K562 (cell line): ENCODE results near the gene MPST. TPM values are rescaled to one million over a fixed set of nuclear protein-coding genes. Genes with fewer than 3 reads are reported as not detected.
A peak's percentile ranks its signal among the peaks of the same experiment; 100 is the strongest.

Experiments used
- ATAC-seq: fragments of 200-7000 bp; cut with Tn5 transposase; 3 replicates; pipeline ENCODE4 v1.9.1; 2020; ENCODE audit warnings: moderate library complexity
- BruUV-seq: library from RNA; stranded (reverse); fragments of 400-500 nt; replicated peaks from 2 replicates; lab custom pipeline; 2021; lab: Mats Ljungman, UMichigan
- CTCF ChIA-PET: fragments of 300-600 bp; formaldehyde crosslinking; extraction: SDS; loops from one replicate; lab custom pipeline; 2021; ENCODE audit warnings: low intra/inter-chr PET ratio; lab: Yijun Ruan, JAX
- POLR2A ChIA-PET: fragments of 300-600, 350-650 bp; sonication (Branson Sonifier 250); formaldehyde crosslinking; extraction: SDS; loops from one replicate; lab custom pipeline; 2021; ENCODE audit warnings: antibody characterized with exemption, inconsistent platforms; lab: Yijun Ruan, JAX
- DNase-seq, 4 experiments: peaks; one replicate each; pipeline versions ENCODE4 v3.0.0 to v3.0.0-alpha.2; 2011 to 2018; ENCODE audit warnings: low spot score in 3 of 4, mixed read lengths in 3 of 4; ENCODE audit errors: extremely low read depth in 1 of 4
- FAIRE-seq: peaks from 2 replicates; lab custom pipeline; 2011; peaks lifted over from hg19 to GRCh38; lab: Jason Lieb, UNC
- H2AFZ ChIP-seq: 2 replicates; pipeline ENCODE4 v1.6.0; 2011; ENCODE audit warnings: low read depth, low read length, control low read depth, inconsistent platforms
- H3K27ac ChIP-seq: fragments of 200-600 bp; 3 replicates; pipeline ENCODE4 v1.8.0; 2011; ENCODE audit warnings: low read depth, mild to moderate bottlenecking, control low read depth, inconsistent platforms, low read length, moderate library complexity, mixed read lengths; ENCODE audit errors: extremely low read depth
- H3K27me3 ChIP-seq, 2 experiments: fragments of 300-600 bp in 1 of 2; 2 replicates in 1 of 2; 3 replicates in 1 of 2; pipeline versions ENCODE4 v1.6.0 to v1.8.0; 2011; ENCODE audit warnings: inconsistent platforms in 2 of 2, low read length in 2 of 2, mild to moderate bottlenecking in 1 of 2, mixed read lengths in 1 of 2, moderate library complexity in 1 of 2; ENCODE audit not compliant: control insufficient read depth in 2 of 2, insufficient read depth in 2 of 2
- H3K36me3 ChIP-seq: fragments of 300-600 bp; 3 replicates; pipeline ENCODE4 v1.8.0; 2011; ENCODE audit warnings: mild to moderate bottlenecking, low read length, inconsistent platforms; ENCODE audit not compliant: control insufficient read depth, insufficient read depth
- H3K4me1 ChIP-seq, 2 experiments: fragments of 200-600 bp in 1 of 2; replicated peaks in 1 of 2; 2 replicates in 1 of 2; 3 replicates in 1 of 2; pipeline versions ENCODE4 v1.5.1 to v1.8.0; 2011; ENCODE audit warnings: inconsistent platforms in 2 of 2, low read length in 2 of 2, mild to moderate bottlenecking in 1 of 2, mixed read lengths in 1 of 2, moderate library complexity in 1 of 2; ENCODE audit not compliant: control insufficient read depth in 2 of 2, insufficient read depth in 2 of 2
- H3K4me2 ChIP-seq: 2 replicates; pipeline ENCODE4 v1.6.1; 2011; ENCODE audit warnings: low read length, control low read depth, inconsistent platforms, mixed read lengths; ENCODE audit not compliant: insufficient read depth
- H3K4me3 ChIP-seq: fragments of 200-600 bp; sonication (generic), shearing (Covaris generic); 2 replicates; pipeline ENCODE4 v1.5.1; 2016; ENCODE audit warnings: control low read depth, inconsistent platforms
- H3K79me2 ChIP-seq: fragments of 200-600 bp; 3 replicates; pipeline ENCODE4 v1.8.0; 2011; ENCODE audit warnings: low read length, inconsistent platforms; ENCODE audit not compliant: control insufficient read depth, insufficient read depth
- H3K9ac ChIP-seq, 2 experiments: 2 replicates each; pipeline versions ENCODE4 v1.6.0 to v1.6.1; 2011; ENCODE audit warnings: low read depth in 2 of 2, low read length in 2 of 2, control low read depth in 1 of 2, inconsistent platforms in 1 of 2, mild to moderate bottlenecking in 1 of 2, mixed read lengths in 1 of 2; ENCODE audit not compliant: insufficient read depth in 1 of 2
- H3K9me1 ChIP-seq: one replicate; pipeline ENCODE4 v1.6.0; 2011; ENCODE audit warnings: inconsistent platforms, mild to moderate bottlenecking, low read length, moderate library complexity; ENCODE audit not compliant: control insufficient read depth, insufficient read depth
- H3K9me3 ChIP-seq: replicated peaks from 2 replicates; pipeline ENCODE4 v1.5.1; 2011; ENCODE audit warnings: low read depth, low read length, inconsistent platforms; ENCODE audit not compliant: control insufficient read depth, insufficient read depth
- H4K20me1 ChIP-seq: replicated peaks from 2 replicates; pipeline ENCODE4 v1.6.1; 2011; ENCODE audit warnings: low read length, inconsistent platforms, mixed read lengths; ENCODE audit not compliant: control insufficient read depth, insufficient read depth
- BCL6 ChIP-seq: fragments of 250-450 bp; sonication (Bioruptor Pico); IDR thresholded peaks from 2 replicates; pipeline ENCODE4 v1.4.0; 2020
- E2F6 ChIP-seq, 2 experiments: IDR thresholded peaks; 2 replicates each; pipeline ENCODE4 v1.6.1; 2011; ENCODE audit warnings: borderline replicate concordance in 1 of 2, control low read depth in 1 of 2, low read depth in 1 of 2, low read length in 1 of 2, mild to moderate bottlenecking in 1 of 2, mixed read lengths in 1 of 2, moderate library complexity in 1 of 2; ENCODE audit not compliant: insufficient read depth in 1 of 2, insufficient read length in 1 of 2, poor library complexity in 1 of 2, severe bottlenecking in 1 of 2; ENCODE audit errors: extremely low read depth in 1 of 2
- ETS1 ChIP-seq: conservative IDR thresholded peaks from 2 replicates; pipeline ENCODE4 v1.6.1; 2011; ENCODE audit warnings: low read depth, mild to moderate bottlenecking, low read length; ENCODE audit not compliant: control insufficient read depth
- FOXA1 ChIP-seq: fragments of 450-650 bp; IDR thresholded peaks from 2 replicates; pipeline ENCODE4 v1.6.1; 2016; ENCODE audit warnings: mild to moderate bottlenecking, borderline replicate concordance
- GTF2A2 ChIP-seq: IDR thresholded peaks from 2 replicates; pipeline ENCODE4 v1.6.1; 2016; ENCODE audit warnings: mild to moderate bottlenecking, missing genetic modification characterization, missing compliant biosample characterization
- HDAC8 ChIP-seq: fragments of 450-650 bp; IDR thresholded peaks from 2 replicates; pipeline ENCODE4 v1.6.1; 2016; ENCODE audit warnings: mild to moderate bottlenecking, missing genetic modification characterization, moderate library complexity, missing compliant biosample characterization
- MXI1 ChIP-seq: IDR thresholded peaks from 2 replicates; pipeline ENCODE4 v1.6.1; 2011; ENCODE audit warnings: low read depth, mild to moderate bottlenecking, improper control_type of control experiment, low read length
- MYC ChIP-seq, 2 experiments: fragments of 250-450 bp in 1 of 2; sonication (Bioruptor Pico) in 1 of 2; IDR thresholded peaks; 2 replicates each; pipeline versions ENCODE4 v1.5.1 to v1.6.1; 2012 to 2021; ENCODE audit warnings: low read depth in 2 of 2, borderline replicate concordance in 1 of 2, improper control_type of control experiment in 1 of 2, low read length in 1 of 2, mild to moderate bottlenecking in 1 of 2, moderate library complexity in 1 of 2
- YY1 ChIP-seq, 3 experiments: IDR thresholded peaks; 2 replicates each; pipeline ENCODE4 v1.6.1; 2011; ENCODE audit warnings: low read length in 2 of 3, mild to moderate bottlenecking in 2 of 3, moderate library complexity in 2 of 3, borderline replicate concordance in 1 of 3, control low read depth in 1 of 3, low read depth in 1 of 3; ENCODE audit not compliant: insufficient read depth in 3 of 3, insufficient replicate concordance in 2 of 3, control insufficient read depth in 1 of 3, insufficient read length in 1 of 3; ENCODE audit errors: extremely low read depth in 1 of 3
- ZNF639 ChIP-seq, 2 experiments: fragments of 200-800 bp in 1 of 2; sonication (Bioruptor generic) in 1 of 2; sonication (generic) in 1 of 2; formaldehyde crosslinking in 1 of 2; IDR thresholded peaks in 1 of 2; conservative IDR thresholded peaks in 1 of 2; 2 replicates each; pipeline versions ENCODE4 v1.5.0 to v1.6.1; 2016 to 2020; ENCODE audit warnings: missing compliant biosample characterization in 1 of 2, missing genetic modification characterization in 1 of 2, missing genetic modification reagents in 1 of 2
- ZNF79 ChIP-seq: fragments of 250-450 bp; sonication (Bioruptor Pico); IDR thresholded peaks from 2 replicates; pipeline ENCODE4 v1.4.0; 2020; ENCODE audit warnings: low read depth, mild to moderate bottlenecking, moderate library complexity
- WGBS: fragments of 100-300 bp; shearing (Covaris generic); methylation state at CpG from one replicate; pipeline ENCODE4 v1.1.6; 2016; ENCODE audit warnings: low coverage, mixed read lengths; ENCODE audit not compliant: insufficient coverage; ENCODE audit errors: missing lambda C conversion rate; 5-methylcytosine and 5-hydroxymethylcytosine counted together
- in situ Hi-C: fragments of 300-500 bp; cut with MboI; formaldehyde crosslinking; loops from 4 replicates; pipeline ENCODE4 v1.15.0; 2018; ENCODE audit warnings: inconsistent platforms, mixed read lengths
- intact Hi-C: fragments of 100-400 bp; cut with micrococcal nuclease; formaldehyde crosslinking; loops from 2 replicates; pipeline ENCODE4 v1.14.2; 2022
- polyA plus RNA-seq, 8 experiments: library from polyadenylated mRNA; depleted of rRNA in 4 of 8; stranded (reverse) in 5 of 8; unstranded in 3 of 8; fragments of >200 nt; fragmentation: Nextera tagmentation in 2 of 8; fragmentation: Illumina TruSeq in 1 of 8; extraction: Ambion mirVana in 2 of 8; extraction: Trizol in 1 of 8; gene quantifications; 2 replicates each; pipeline versions ENCODE4 v1.2.1 to v1.2.3, GENCODE V29; 2011 to 2014; ENCODE audit warnings: inconsistent platforms in 1 of 8, missing spikeins in 1 of 8
- total RNA-seq, 7 experiments: library from RNA; depleted of rRNA in 6 of 7; stranded (reverse); fragments of >200 nt in 6 of 7; fragmentation: Illumina TruSeq in 2 of 7; extraction: Trizol in 2 of 7; gene quantifications; 2 replicates each; pipeline versions ENCODE4 v1.2.1 to v1.2.3, GENCODE V29; 2011 to 2021; ENCODE audit warnings: low replicate concordance in 1 of 7
- TF ChIP-seq, protein P1 (sequence below), 2 experiments: fragments of 250-450 bp in 1 of 2; fragments of 450-650 bp in 1 of 2; sonication (Bioruptor Pico) in 1 of 2; IDR thresholded peaks; 2 replicates each; pipeline versions ENCODE4 v1.6.1 to v1.8.0; 2016 to 2021; ENCODE audit warnings: mild to moderate bottlenecking in 2 of 2, moderate library complexity in 2 of 2, missing compliant biosample characterization in 1 of 2, missing genetic modification characterization in 1 of 2

MPST gene
- total and polyA plus RNA-seq, 9 of the 15 experiments (the other 6 are each of a cell fraction or from before 2014, with no cell fraction given), result 0.65 to 104 (median 24.3) TPM

GRCh38 chr22:36977401-36977861, 42.1 kb upstream of the MPST start:
- ChIA-PET POLR2A (interaction anchor here (0.6 to 1.8 kb wide), 4 partner anchors 9 to 677 kb away, joined by 3 to 6 read pairs (median 3); no protein-coding TSS in a partner anchor), CTCF (interaction anchor here (0.6 to 1.8 kb wide), 4 partner anchors 39 to 197 kb away, joined by 3 to 10 read pairs (median 5); no protein-coding TSS in a partner anchor)
- no peaks in the 10 kb centered on the region for H3K36me3 ChIP-seq
- FAIRE-seq (peak; percentile 46), ATAC-seq (peak; percentile 97), DNase-seq (peak; percentile 63 to 79 (median 70))
- no peaks in the 10 kb centered on the region for H4K20me1 ChIP-seq
- BruUV-seq, result TSS peak; percentile 73
- H3K79me2 ChIP-seq, result no peaks in the 10 kb centered on the region
- H3K9me1 ChIP-seq, result no peaks in the 10 kb centered on the region
- H3K4me3 ChIP-seq, result peak overlapping the region; percentile 32
- no peak overlapping the region; the same call in 2 of the 3 replicates for H3K27ac ChIP-seq
- peak overlapping the region; percentile 92 for H2AFZ ChIP-seq
- intact Hi-C loops (loop anchor here (5.0 kb wide), 4 partner anchors 105 to 430 kb away; no protein-coding TSS in a partner anchor), in situ Hi-C loops (no loop called here)
- H3K27me3 ChIP-seq, result no peaks in the 10 kb centered on the region; a peak in 1 of 5 replicates
- H3K4me1 ChIP-seq, result peaks cover 18 to 31% of the 10 kb centered on the region in 2 experiments; a peak in 4 of 5 replicates
- H3K9ac ChIP-seq, result peak overlapping the region; percentile 3 to 44; a peak in 3 of 4 replicates
- no peaks in the 10 kb centered on the region for H3K9me3 ChIP-seq
- peak overlapping the region; percentile 80 for H3K4me2 ChIP-seq
- 10% methylated on average over 11 of the region's 13 CpGs for WGBS
- no peak for TF ChIP-seq E2F6 (IDR thresholded peaks at IDR 0.05; ENCODE audit: borderline replicate concordance in 1 of 2, extremely low read depth in 1 of 2, insufficient read depth in 1 of 2, insufficient read length in 1 of 2, low read depth in 1 of 2, low read length in 1 of 2, poor library complexity in 1 of 2, severe bottlenecking in 1 of 2)
- peak in 1 of 3 experiments; percentile 28 for TF ChIP-seq YY1 (IDR thresholded peaks at IDR 0.05; ENCODE audit: borderline replicate concordance in 1 of 3, control insufficient read depth in 1 of 3, extremely low read depth in 1 of 3, insufficient read depth in 3 of 3, insufficient read length in 1 of 3, insufficient replicate concordance in 2 of 3, low read depth in 1 of 3, low read length in 2 of 3)
- TF ChIP-seq MXI1, result no peak
- no peak for TF ChIP-seq FOXA1
- TF ChIP-seq, protein P1, sequence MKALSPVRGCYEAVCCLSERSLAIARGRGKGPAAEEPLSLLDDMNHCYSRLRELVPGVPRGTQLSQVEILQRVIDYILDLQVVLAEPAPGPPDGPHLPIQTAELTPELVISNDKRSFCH (CRISPR knock-in tag; IDR thresholded peaks at IDR 0.05), result no peak
- TF ChIP-seq, protein P1 (tag; IDR thresholded peaks at IDR 0.05), result peak; percentile 89
- no peak for TF ChIP-seq ZNF79 (CRISPR knock-in tag)
- peak; percentile 73 for TF ChIP-seq HDAC8
- peak in 1 of 2 experiments; percentile 44; a peak in 1 of 4 replicates for TF ChIP-seq ZNF639 (CRISPR knock-in tag; conservative IDR thresholded peaks at IDR 0.05 in 1 of 2, IDR thresholded peaks at IDR 0.05 in 1 of 2)
- TF ChIP-seq GTF2A2 (tag), result 0 out of 2 replicates have a peak, but pooled peaks have one; percentile 20
- 0 out of 2 replicates have a peak, but pooled peaks have one; percentile 31 for TF ChIP-seq MYC (IDR thresholded peaks at IDR 0.05; ENCODE audit: low read depth, low read length)
- no peak for TF ChIP-seq MYC (CRISPR knock-in tag; IDR thresholded peaks at IDR 0.05; ENCODE audit: borderline replicate concordance, low read depth)
- TF ChIP-seq ETS1, result no peak
- TF ChIP-seq BCL6, result 0 out of 2 replicates have a peak, but pooled peaks have one; percentile 18
